Brain microvascular endothelial cell (primary cell): ENCODE results near the gene TMEM266.

ENCODE experiments used
- DNase-seq: peaks from one replicate; pipeline ENCODE4 v3.0.0-alpha.2; 2020
- H3K27ac ChIP-seq: fragments of 250-450 bp; sonication (Bioruptor Pico); 2 replicates; pipeline ENCODE4 v1.5.1; 2020; ENCODE audit warnings: mild to moderate bottlenecking, moderate library complexity
- H3K27me3 ChIP-seq: fragments of 250-450 bp; sonication (Bioruptor Pico); replicated peaks from 2 replicates; pipeline ENCODE4 v1.5.1; 2020; ENCODE audit warnings: mild to moderate bottlenecking
- H3K36me3 ChIP-seq: fragments of 250-450 bp; sonication (Bioruptor Pico); replicated peaks from 2 replicates; pipeline ENCODE4 v1.5.1; 2020; ENCODE audit warnings: mild to moderate bottlenecking
- H3K4me3 ChIP-seq: 2 replicates; pipeline ENCODE4 v1.5.1; 2011; ENCODE audit warnings: low read depth, mild to moderate bottlenecking, control low read depth, low read length, moderate library complexity
- CTCF ChIP-seq: IDR thresholded peaks from 2 replicates; pipeline ENCODE4 v1.5.1; 2011; ENCODE audit warnings: low read depth, mild to moderate bottlenecking, moderate library complexity, low read length, control low read depth, inconsistent platforms; ENCODE audit errors: missing control alignments
- in situ Hi-C: cut with HindIII; loops from 2 replicates; pipeline ENCODE4 v1.10.0; 2017; ENCODE audit warnings: low sequenced_read_pairs, low pct_ligation_motif_present

Gene TMEM266

GRCh38 chr15:76196269-76197231, 136.8 kb downstream of the TMEM266 start:
- no peak overlapping the region for H3K4me3 ChIP-seq
- in situ Hi-C loops, result no loop called here
- no peaks in the 10 kb centered on the region for H3K27me3 ChIP-seq
- H3K27ac ChIP-seq, result no peak overlapping the region
- peak; percentile 65 for DNase-seq
- H3K36me3 ChIP-seq, result no peaks in the 10 kb centered on the region
- TF ChIP-seq CTCF, result no peak

GRCh38 chr15:76197703-76198455, 138.1 kb downstream of the TMEM266 start:
- Histone ChIP-seq H3K36me3 (no peaks in the 10 kb centered on the region), H3K27ac (no peak overlapping the region), H3K27me3 (no peaks in the 10 kb centered on the region), H3K4me3 (no peak overlapping the region)
- no peak for TF ChIP-seq CTCF
- in situ Hi-C loops, result no loop called here
- DNase-seq, result no peak

GRCh38 chr15:76198456-76199105, 138.8 kb downstream of the TMEM266 start:
- Histone ChIP-seq H3K4me3 (no peak overlapping the region), H3K36me3 (no peaks in the 10 kb centered on the region), H3K27me3 (no peaks in the 10 kb centered on the region), H3K27ac (peak overlapping the region; percentile 21)
- DNase-seq, result no peak
- no peak for TF ChIP-seq CTCF
- in situ Hi-C loops, result no loop called here

GRCh38 chr15:76199106-76200082, 139.6 kb downstream of the TMEM266 start:
- peak overlapping the region; percentile 21 for H3K27ac ChIP-seq
- no peak overlapping the region for H3K4me3 ChIP-seq
- H3K36me3 ChIP-seq, result no peaks in the 10 kb centered on the region
- peak; percentile 89 for DNase-seq
- TF ChIP-seq CTCF, result no peak
- no peaks in the 10 kb centered on the region for H3K27me3 ChIP-seq
- in situ Hi-C loops, result no loop called here

- no peak for TF ChIP-seq CTCF
- in situ Hi-C loops, result no loop called here
- no peak for DNase-seq
- no peaks in the 10 kb centered on the region for H3K27me3 ChIP-seq
- no peaks in the 10 kb centered on the region for H3K36me3 ChIP-seq
- no peak overlapping the region for H3K27ac ChIP-seq
- no peak overlapping the region for H3K4me3 ChIP-seq
Measured at GRCh38 chr15:76200083-76200465, 140.3 kb downstream of the TMEM266 start.
